ENCODE data around the gene ZNF839.
"Not testable (repeated sequence)": the region's sequence is repeated elsewhere in the genome, so short reads cannot be mapped to it uniquely, and the experiment has no call there.

Gene ZNF839

GRCh38 chr14:102319351-102320032 lies at the start of gene ZNF839:
ZNF839 (plus strand) TSS chr14:102319746; CDS start chr14:102319766, 20 bp downstream.
- peak; percentile 95 to 97 (median 97) for DNase-seq

GRCh38 chr14:102272392-102272791 lies 47.2 kb upstream of the ZNF839 start:
- DNase-seq: peak; percentile 13 to 47 (median 37)

GRCh38 chr14:102275866-102276265 lies 43.7 kb upstream of the ZNF839 start:
- peak in 2 of 3 donors; percentile 18 to 23 for DNase-seq

GRCh38 chr14:102277874-102278630 lies 41.5 kb upstream of the ZNF839 start:
- no peak for DNase-seq

- DNase-seq: no peak
Observed at GRCh38 chr14:102278631-102278935, 41.0 kb upstream of the ZNF839 start.

- no peak for DNase-seq
Observed at GRCh38 chr14:102279282-102279681, 40.3 kb upstream of the ZNF839 start.

GRCh38 chr14:102279688-102280348 lies 39.7 kb upstream of the ZNF839 start:
- DNase-seq: no peak

GRCh38 chr14:102280376-102280962 lies 39.1 kb upstream of the ZNF839 start:
- DNase-seq: no peak

GRCh38 chr14:102282751-102283465 lies 36.6 kb upstream of the ZNF839 start:
- DNase-seq: no peak

- DNase-seq: no peak
Observed at GRCh38 chr14:102283631-102284129, 35.9 kb upstream of the ZNF839 start.

GRCh38 chr14:102285106-102285505 lies 34.4 kb upstream of the ZNF839 start:
- no peak for DNase-seq

- no peak for DNase-seq
Observed at GRCh38 chr14:102288139-102288538, 31.4 kb upstream of the ZNF839 start.

GRCh38 chr14:102292441-102292840 lies 27.1 kb upstream of the ZNF839 start:
- no peak for DNase-seq

- DNase-seq: no peak
Observed at GRCh38 chr14:102293781-102294180, 25.8 kb upstream of the ZNF839 start.

- DNase-seq: no peak
Observed at GRCh38 chr14:102295270-102295669, 24.3 kb upstream of the ZNF839 start.

- no peak for DNase-seq
Observed at GRCh38 chr14:102297436-102298170, 21.9 kb upstream of the ZNF839 start.

- not testable (repeated sequence) for DNase-seq
Observed at GRCh38 chr14:102298303-102299070, 21.1 kb upstream of the ZNF839 start.

GRCh38 chr14:102303664-102304063 lies 15.9 kb upstream of the ZNF839 start:
- no peak for DNase-seq

- peak; percentile 97 to 99 (median 98) for DNase-seq
Observed at GRCh38 chr14:102304611-102305506, 14.7 kb upstream of the ZNF839 start, which contains the start of gene MOK. MOK (minus strand) TSS chr14:102305164; CDS start chr14:102304968, 196 bp downstream.

Data from suppressor macrophage treated with lipopolysaccharide for 1 hour (primary cell).